Heart left ventricle (tissue), 16 donors: ENCODE data around the gene FANCG. TPM values are rescaled to one million over a fixed set of nuclear protein-coding genes. Genes with fewer than 3 reads are reported as not detected.

Source experiments
- ATAC-seq, 4 donors: fragments of 200-7000 bp; cut with Tn5 transposase; one replicate each; pipeline ENCODE4 v1.9.1; 2020 to 2022; ENCODE audit warnings: moderate library complexity in 4 of 4, mild to moderate bottlenecking in 3 of 4, moderate number of reproducible peaks in 1 of 4
- DNase-seq, 5 donors: peaks; one replicate each; pipeline ENCODE4 v3.0.0-alpha.2; 2020
- H3K27ac ChIP-seq, 12 donors: fragments of 200-600 bp; sonication (generic) in 4 of 12; one replicate each; pipeline versions ENCODE4 v1.5.0 to v1.8.0; 2016 to 2022; ENCODE audit warnings: mild to moderate bottlenecking in 2 of 12
- H3K27me3 ChIP-seq, 9 donors: fragments of 200-600 bp; sonication (generic) in 2 of 9; one replicate each; pipeline versions ENCODE4 v1.5.1 to v1.8.0; 2016 to 2022; ENCODE audit warnings: mild to moderate bottlenecking in 3 of 9
- H3K36me3 ChIP-seq, 9 donors: fragments of 200-600 bp; sonication (generic) in 2 of 9; one replicate each; pipeline versions ENCODE4 v1.5.0 to v1.8.0; 2018 to 2022; ENCODE audit warnings: mild to moderate bottlenecking in 2 of 9
- H3K4me1 ChIP-seq, 12 donors: fragments of 200-600 bp; sonication (generic) in 4 of 12; one replicate each; pipeline versions ENCODE4 v1.5.0 to v1.8.0; 2016 to 2022; ENCODE audit warnings: mild to moderate bottlenecking in 3 of 12
- H3K4me3 ChIP-seq, 12 donors: fragments of 200-600 bp; sonication (generic) in 4 of 12; one replicate each; pipeline versions ENCODE4 v1.5.0 to v1.8.0; 2017 to 2022; ENCODE audit warnings: mild to moderate bottlenecking in 9 of 12, moderate library complexity in 4 of 12
- H3K9me3 ChIP-seq, 12 donors: fragments of 200-600 bp; sonication (generic) in 4 of 12; one replicate each; pipeline versions ENCODE4 v1.5.0 to v1.8.0; 2016 to 2022; ENCODE audit warnings: mild to moderate bottlenecking in 1 of 12
- CTCF ChIP-seq, 12 donors: fragments of 200-600 bp; sonication (generic) in 4 of 12; IDR thresholded peaks; one replicate each; pipeline versions ENCODE4 v1.5.0 to v1.8.0; 2018 to 2022; ENCODE audit warnings: antibody characterized with exemption in 12 of 12, mild to moderate bottlenecking in 5 of 12
- POLR2A ChIP-seq, 2 donors: fragments of 450-650 bp; IDR thresholded peaks; one replicate each; pipeline ENCODE4 v1.6.1; 2017; ENCODE audit warnings: antibody characterized with exemption in 2 of 2, mild to moderate bottlenecking in 2 of 2, moderate library complexity in 2 of 2
- WGBS, 4 donors: extraction: QIAGEN DNeasy Blood & Tissue Kit in 2 of 4; methylation state at CpG; one replicate each; pipeline versions ENCODE4 v1.1.5 to v1.1.7; 2013 to 2018; 5-methylcytosine and 5-hydroxymethylcytosine counted together
- intact Hi-C, 10 donors: fragments of 100-400 bp; cut with DNase I; formaldehyde crosslinking; loops; one replicate each; pipeline versions ENCODE4 v1.11.1 to v1.14.2; 2022
- polyA plus RNA-seq, 2 donors: library from polyadenylated mRNA; stranded (reverse); fragments of 200-250 nt; gene quantifications; one replicate each; pipeline ENCODE4 v1.2.3, GENCODE V29; 2013
- total RNA-seq, 9 donors: library from RNA; depleted of rRNA in 2 of 9; stranded (reverse); fragments of >200 nt in 2 of 9; fragmentation: NEBNext Ultra II Directional in 3 of 9; extraction: Animal tissue kit (Norgen Biotek cat#: 25700) in 3 of 9; gene quantifications; one replicate each; pipeline versions ENCODE4 v1.1.0 to v1.2.4, GENCODE V29; 2016 to 2023
- donor health status: ischemic (EF 13 %, LVEDD 7.1; RV severe dilation, severe dysfunction).
- donor health status: healthy with polysubstance abuse.
- donor health status: DM: no; HTN: yes; CAD: no.
- donor health status: DM: no; HTN: no; CAD: no.
- donor health status: ischemic (EF 25% LVEDD 6.9; RV normal size, moderate dysfunction).
- donor health status: ischemic (EF 25% LVEDD 5.7; RV mildly dilated, moderate dysfunction).
- donor health status: healthy.
- donor health status: DM: yes; HTN: yes; CAD: no.
- donor health status: ischemic (EF 35%, LVEDD 5.7; RV mildly dilated, moderate dysfunction).
- donor health status: nonischemic (EF 11% LVEDD 7.7; RV severe dilation, severe dysfunction).
- donor health status: DM: yes; HTN: yes; CAD: no.
- donor health status: PGD.
- donor health status: ischemic (EF 29% LVEDD 5.4; RV normal size, mild dysfunction).
- donor health status: nonischemic (EF 23%, LVEDD 6.1; RV moderate dilation, normal function).

Gene FANCG
- total and polyA plus RNA-seq, 11 donors, result 0.71 to 11.8 (median 2.9) TPM

GRCh38 chr9:35115680-35116538 is 36.2 kb upstream of the FANCG start, which contains the start of gene ATOSB:
Gene ATOSB, minus strand, starts transcription at chr9:35115862. Its CDS starts 7,588 bp downstream, at chr9:35108274.
- WGBS, 4 donors, result 0 to 1% (median 1%) methylated on average over 45 to 54 of the region's 54 CpGs
- intact Hi-C loops, result loop anchor here (1.0 to 10.0 kb wide), 15 partner anchors 46 to 486 kb away; partner anchors contain the start of gene UNC13B (in 6 of the 10)
- Histone ChIP-seq H3K4me3 (peak within 1 kb of the TSS; percentile 15 to 81 (median 64)), H3K9me3 (no peaks in the 10 kb centered on the region), H3K27me3 (no peaks in the 10 kb centered on the region), H3K4me1 (peaks cover 3 to 54% (median 40%) of the 10 kb centered on the region in 12 donors), H3K36me3 (no peaks in the 10 kb centered on the region), H3K27ac (peak within 1 kb of the TSS; percentile 70 to 98 (median 90))
- peak; percentile 96 to 98 (median 97) for DNase-seq
- TF ChIP-seq POLR2A (IDR thresholded peaks at IDR 0.05) (peak in 1 of 2 donors; percentile 67), CTCF (IDR thresholded peaks at IDR 0.05) (no peak)
- ATAC-seq, result peak; percentile 66 to 74 (median 72)

GRCh38 chr9:35114840-35115628 is 35.3 kb upstream of the FANCG start:
- peak in 3 of 4 donors; percentile 3 to 20 (median 4) for ATAC-seq
- no peaks in the 10 kb centered on the region for H3K36me3 ChIP-seq
- TF ChIP-seq CTCF (IDR thresholded peaks at IDR 0.05), result no peak
- TF ChIP-seq POLR2A (IDR thresholded peaks at IDR 0.05), result no peak
- H3K9me3 ChIP-seq, result no peaks in the 10 kb centered on the region
- 16 to 20% (median 17%) methylated on average over 10 to 12 of the region's 12 CpGs for WGBS, 4 donors
- intact Hi-C loops, result loop anchor here in 8 of 10 donors (5.0 to 10.0 kb wide), 11 partner anchors 47 to 622 kb away; partner anchors contain the start of gene UNC13B (in 5 of the 8)
- DNase-seq, result peak; percentile 80 to 83 (median 82)
- H3K27ac ChIP-seq, result peak overlapping the region; percentile 70 to 98 (median 90)
- H3K27me3 ChIP-seq, result no peaks in the 10 kb centered on the region
- peak overlapping the region; percentile 8 to 81 (median 64) for H3K4me3 ChIP-seq
- peaks cover 3 to 62% (median 48%) of the 10 kb centered on the region in 12 donors for H3K4me1 ChIP-seq

GRCh38 chr9:35114113-35114839 is 34.5 kb upstream of the FANCG start:
- Histone ChIP-seq H3K4me3 (peak overlapping the region in 10 of 12 donors; percentile 56 to 81 (median 65)), H3K36me3 (no peaks in the 10 kb centered on the region), H3K27me3 (no peaks in the 10 kb centered on the region), H3K9me3 (no peaks in the 10 kb centered on the region), H3K27ac (peak overlapping the region; percentile 70 to 98 (median 90)), H3K4me1 (peaks cover 3 to 63% (median 49%) of the 10 kb centered on the region in 12 donors)
- ATAC-seq (peak; percentile 4 to 44 (median 34)), DNase-seq (peak; percentile 85 to 94 (median 90))
- TF ChIP-seq CTCF (IDR thresholded peaks at IDR 0.05), result no peak
- TF ChIP-seq POLR2A (IDR thresholded peaks at IDR 0.05), result peak in 1 of 2 donors; percentile 34
- WGBS, 4 donors, result 16 to 20% (median 18%) methylated on average over 5 of the region's 5 CpGs
- intact Hi-C loops, result loop anchor here in 6 of 10 donors (5.0 to 10.0 kb wide), 5 partner anchors 51 to 623 kb away; partner anchors contain the start of gene UNC13B (in 2 of the 6)
